ENCODE data around the gene RASSF3. TPM values are rescaled to one million over a fixed set of nuclear protein-coding genes. Genes with fewer than 3 reads are reported as not detected.

RASSF3 gene
- total RNA-seq, 1 donor, result 13.8 TPM

DNA sequence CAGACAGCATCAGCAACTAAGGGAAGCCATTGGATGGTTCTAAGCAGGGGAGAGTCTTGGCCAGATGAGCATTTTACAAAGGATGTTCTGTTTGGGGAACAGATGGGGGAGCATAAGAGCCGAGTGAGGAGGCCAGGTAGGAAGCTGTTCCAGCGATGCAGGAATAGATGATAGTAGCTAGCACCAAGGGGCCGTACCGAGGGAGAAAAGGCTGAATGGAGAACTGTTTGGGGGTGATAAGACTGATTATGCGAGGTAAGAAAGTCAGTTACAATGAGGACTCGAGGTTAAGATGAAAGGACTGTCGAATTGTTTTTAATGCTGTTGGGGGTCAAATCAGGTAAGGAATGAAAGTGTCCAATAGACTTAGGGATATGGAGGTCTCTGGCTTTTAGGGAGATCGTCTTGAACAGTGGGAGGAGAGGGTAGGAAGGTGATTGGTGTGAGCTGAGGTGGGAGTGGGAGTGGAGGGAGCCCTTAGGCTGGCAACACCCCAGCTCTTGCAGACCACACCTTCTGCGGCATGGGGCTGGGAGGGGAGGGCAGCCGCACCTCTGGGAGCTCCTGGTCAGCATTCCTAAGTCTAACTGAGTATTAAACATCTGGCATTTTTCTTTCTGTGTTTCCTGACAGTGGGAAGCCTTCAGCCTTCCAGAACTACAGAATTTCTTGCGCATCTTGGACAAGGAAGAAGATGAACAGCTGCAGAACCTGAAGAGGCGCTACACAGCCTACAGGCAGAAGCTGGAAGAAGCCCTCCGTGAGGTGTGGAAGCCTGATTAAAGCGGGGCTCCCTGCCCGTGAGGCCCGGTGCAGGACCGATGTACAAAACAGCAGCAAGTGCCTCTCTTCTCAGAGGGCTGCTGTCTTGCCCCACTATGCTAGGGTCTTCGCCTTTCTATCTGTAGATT lies 84.1 kb downstream of the RASSF3 start:
- TF ChIP-seq, protein P1, sequence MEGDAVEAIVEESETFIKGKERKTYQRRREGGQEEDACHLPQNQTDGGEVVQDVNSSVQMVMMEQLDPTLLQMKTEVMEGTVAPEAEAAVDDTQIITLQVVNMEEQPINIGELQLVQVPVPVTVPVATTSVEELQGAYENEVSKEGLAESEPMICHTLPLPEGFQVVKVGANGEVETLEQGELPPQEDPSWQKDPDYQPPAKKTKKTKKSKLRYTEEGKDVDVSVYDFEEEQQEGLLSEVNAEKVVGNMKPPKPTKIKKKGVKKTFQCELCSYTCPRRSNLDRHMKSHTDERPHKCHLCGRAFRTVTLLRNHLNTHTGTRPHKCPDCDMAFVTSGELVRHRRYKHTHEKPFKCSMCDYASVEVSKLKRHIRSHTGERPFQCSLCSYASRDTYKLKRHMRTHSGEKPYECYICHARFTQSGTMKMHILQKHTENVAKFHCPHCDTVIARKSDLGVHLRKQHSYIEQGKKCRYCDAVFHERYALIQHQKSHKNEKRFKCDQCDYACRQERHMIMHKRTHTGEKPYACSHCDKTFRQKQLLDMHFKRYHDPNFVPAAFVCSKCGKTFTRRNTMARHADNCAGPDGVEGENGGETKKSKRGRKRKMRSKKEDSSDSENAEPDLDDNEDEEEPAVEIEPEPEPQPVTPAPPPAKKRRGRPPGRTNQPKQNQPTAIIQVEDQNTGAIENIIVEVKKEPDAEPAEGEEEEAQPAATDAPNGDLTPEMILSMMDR (IDR thresholded peaks at IDR 0.05; ENCODE audit: extremely low read depth, low read depth, low read length), result no peak
- H3K9me3 ChIP-seq (ENCODE audit: low read depth, low read length), result no peaks in the 10 kb centered on the region
- H3K4me3 ChIP-seq (ENCODE audit: insufficient read depth, low read length), result no peak overlapping the region
- no peak overlapping the region for H2AFZ ChIP-seq (ENCODE audit: low read length)
- peaks cover 10% of the 10 kb centered on the region for H3K36me3 ChIP-seq (ENCODE audit: insufficient read depth, low read length)
- no peak overlapping the region for H3K27ac ChIP-seq (ENCODE audit: low read depth, low read length)
- no peaks in the 10 kb centered on the region for H3K4me1 ChIP-seq (ENCODE audit: insufficient read depth, low read length)
- no peak overlapping the region for H3K4me2 ChIP-seq (ENCODE audit: insufficient read depth, low read length)
- no peaks in the 10 kb centered on the region for H3K27me3 ChIP-seq (ENCODE audit: insufficient read depth, low read length)
- no peaks in the 10 kb centered on the region for H3K79me2 ChIP-seq (ENCODE audit: insufficient read depth, low read length)
- DNase-seq (ENCODE audit: insufficient read length, low spot score, missing footprints), result no peak
- H4K20me1 ChIP-seq (ENCODE audit: insufficient read depth, low read length), result no peaks in the 10 kb centered on the region

DNA sequence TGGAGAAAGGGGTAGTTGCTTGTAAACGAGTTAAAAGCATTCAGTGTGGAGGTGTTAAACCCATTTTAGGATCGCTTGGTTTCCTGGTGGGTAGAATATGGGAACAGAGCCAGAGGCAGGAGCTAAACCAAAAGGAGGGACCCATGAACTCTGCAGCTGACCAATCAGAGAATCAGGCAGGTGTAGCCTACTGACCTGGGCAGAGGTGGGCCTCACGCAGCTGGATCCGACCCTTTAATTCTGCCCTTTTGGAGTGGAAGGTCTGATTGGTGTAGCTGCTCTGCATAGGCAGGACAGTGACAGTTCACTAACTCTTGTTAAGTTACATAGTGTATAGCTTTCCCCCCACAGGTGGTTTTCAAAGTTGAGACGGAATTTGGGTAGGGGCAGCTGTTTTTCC lies 85.3 kb downstream of the RASSF3 start:
- Histone ChIP-seq H3K79me2 (ENCODE audit: insufficient read depth, low read length) (no peaks in the 10 kb centered on the region), H3K36me3 (ENCODE audit: insufficient read depth, low read length) (peaks cover 10% of the 10 kb centered on the region), H3K27ac (ENCODE audit: low read depth, low read length) (no peak overlapping the region), H2AFZ (ENCODE audit: low read length) (no peak overlapping the region), H3K9me3 (ENCODE audit: low read depth, low read length) (no peaks in the 10 kb centered on the region), H3K4me2 (ENCODE audit: insufficient read depth, low read length) (no peak overlapping the region), H3K27me3 (ENCODE audit: insufficient read depth, low read length) (no peaks in the 10 kb centered on the region), H3K4me1 (ENCODE audit: insufficient read depth, low read length) (no peaks in the 10 kb centered on the region), H4K20me1 (ENCODE audit: insufficient read depth, low read length) (no peaks in the 10 kb centered on the region), H3K4me3 (ENCODE audit: insufficient read depth, low read length) (no peak overlapping the region)
- peak; percentile 61 for DNase-seq (ENCODE audit: insufficient read length, low spot score, missing footprints)
- TF ChIP-seq, protein P1 (IDR thresholded peaks at IDR 0.05; ENCODE audit: extremely low read depth, low read depth, low read length), result no peak

DNA sequence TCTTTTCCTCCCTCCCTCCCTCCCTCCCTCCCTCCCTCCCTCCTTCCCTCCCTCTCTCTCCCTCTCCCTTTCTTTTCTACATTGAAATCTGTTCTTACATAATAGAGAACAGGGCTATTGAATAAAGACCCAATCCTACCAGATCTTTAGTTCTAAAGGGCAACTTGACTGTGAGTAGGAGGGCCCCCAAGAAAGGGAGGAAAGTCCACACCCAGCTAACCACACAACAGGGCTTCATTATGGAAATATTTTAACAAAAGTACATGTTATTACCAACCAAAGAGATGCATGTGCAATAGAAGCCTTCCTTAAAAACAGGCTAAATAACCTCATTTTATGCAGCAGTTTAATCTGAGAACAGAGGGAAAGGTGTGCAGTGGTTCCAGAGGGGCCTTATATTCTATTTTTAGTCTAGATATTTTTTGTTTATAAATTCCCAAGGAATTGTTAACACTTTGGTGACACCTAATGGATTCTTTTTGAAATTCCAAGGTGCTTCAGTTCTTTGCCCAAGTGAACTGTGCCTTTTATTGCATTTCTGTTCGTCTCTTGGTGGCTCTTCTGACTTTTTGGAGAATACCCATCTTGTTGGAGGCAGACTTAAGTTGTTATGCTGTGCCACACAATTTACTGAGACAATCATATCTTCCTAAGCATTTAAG lies 85.9 kb downstream of the RASSF3 start:
- Histone ChIP-seq H3K36me3 (ENCODE audit: insufficient read depth, low read length) (peaks cover 10% of the 10 kb centered on the region), H3K79me2 (ENCODE audit: insufficient read depth, low read length) (no peaks in the 10 kb centered on the region), H3K27ac (ENCODE audit: low read depth, low read length) (no peak overlapping the region), H3K27me3 (ENCODE audit: insufficient read depth, low read length) (no peaks in the 10 kb centered on the region), H2AFZ (ENCODE audit: low read length) (no peak overlapping the region), H3K4me3 (ENCODE audit: insufficient read depth, low read length) (no peak overlapping the region), H3K4me2 (ENCODE audit: insufficient read depth, low read length) (no peak overlapping the region), H3K9me3 (ENCODE audit: low read depth, low read length) (no peaks in the 10 kb centered on the region), H3K4me1 (ENCODE audit: insufficient read depth, low read length) (no peaks in the 10 kb centered on the region), H4K20me1 (ENCODE audit: insufficient read depth, low read length) (no peaks in the 10 kb centered on the region)
- TF ChIP-seq, protein P1 (IDR thresholded peaks at IDR 0.05; ENCODE audit: extremely low read depth, low read depth, low read length), result peak; percentile 40
- no peak for DNase-seq (ENCODE audit: insufficient read length, low spot score, missing footprints)

DNA sequence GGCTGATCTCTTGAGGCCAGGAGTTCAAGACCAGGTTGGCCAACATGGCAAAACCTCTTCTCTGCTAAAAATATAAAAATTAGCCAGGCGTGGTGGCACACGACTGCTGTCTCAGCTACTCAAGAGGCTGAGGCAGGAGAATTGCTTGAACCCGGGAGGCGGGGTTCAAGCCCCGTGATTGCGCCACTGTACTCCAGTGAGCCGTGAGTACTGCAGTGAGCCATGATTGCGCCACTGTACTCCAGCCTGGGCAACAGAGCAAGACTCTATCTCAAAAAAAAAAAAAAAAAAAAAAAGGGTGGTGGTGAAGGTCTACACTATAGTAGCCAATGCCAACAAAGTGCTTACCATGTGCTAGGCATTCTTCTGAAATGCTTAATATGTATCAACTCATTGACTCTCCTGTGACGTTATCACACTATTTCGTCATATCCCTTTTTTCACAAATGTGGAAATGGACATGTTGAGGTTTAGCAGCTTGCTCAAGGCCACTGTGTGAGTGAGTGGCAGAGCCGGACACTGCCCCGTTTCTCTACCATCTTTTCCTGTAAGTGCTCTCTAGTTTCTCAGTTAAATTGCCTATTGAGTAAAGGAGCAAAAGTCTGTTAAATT lies 89.3 kb downstream of the RASSF3 start:
- H3K4me1 ChIP-seq (ENCODE audit: insufficient read depth, low read length), result no peaks in the 10 kb centered on the region
- TF ChIP-seq, protein P1 (IDR thresholded peaks at IDR 0.05; ENCODE audit: extremely low read depth, low read depth, low read length), result no peak
- no peaks in the 10 kb centered on the region for H4K20me1 ChIP-seq (ENCODE audit: insufficient read depth, low read length)
- no peak overlapping the region for H3K4me3 ChIP-seq (ENCODE audit: insufficient read depth, low read length)
- no peak overlapping the region for H3K4me2 ChIP-seq (ENCODE audit: insufficient read depth, low read length)
- no peak for DNase-seq (ENCODE audit: insufficient read length, low spot score, missing footprints)
- H3K9me3 ChIP-seq (ENCODE audit: low read depth, low read length), result no peaks in the 10 kb centered on the region
- H3K79me2 ChIP-seq (ENCODE audit: insufficient read depth, low read length), result no peaks in the 10 kb centered on the region
- peaks cover 6% of the 10 kb centered on the region for H3K36me3 ChIP-seq (ENCODE audit: insufficient read depth, low read length)
- no peak overlapping the region for H2AFZ ChIP-seq (ENCODE audit: low read length)
- H3K27me3 ChIP-seq (ENCODE audit: insufficient read depth, low read length), result no peaks in the 10 kb centered on the region
- no peak overlapping the region for H3K27ac ChIP-seq (ENCODE audit: low read depth, low read length)

Measured in osteoblast (primary cell).